HFFc6 (cell line): ENCODE measurements around the gene BRSK1. TPM values are rescaled to one million over a fixed set of nuclear protein-coding genes. Genes with fewer than 3 reads are reported as not detected.
A peak's percentile ranks its signal among the peaks of the same experiment; 100 is the strongest.

Source experiments
- DNase-seq: peaks from one replicate; pipeline ENCODE4 v3.0.0-alpha.2; 2018
- H3K27ac Mint-ChIP-seq: 2 replicates; pipeline ENCODE4 v1.8.0; 2020; ENCODE audit warnings: mild to moderate bottlenecking, mixed read lengths
- H3K27me3 Mint-ChIP-seq: 2 replicates; pipeline ENCODE4 v1.8.0; 2021; ENCODE audit warnings: mild to moderate bottlenecking, moderate library complexity, mixed read lengths; ENCODE audit not compliant: insufficient read depth
- H3K36me3 Mint-ChIP-seq: 2 replicates; pipeline ENCODE4 v1.8.0; 2021; ENCODE audit warnings: low read depth, mixed read lengths
- H3K4me1 Mint-ChIP-seq: 2 replicates; pipeline ENCODE4 v1.8.0; 2020; ENCODE audit warnings: low read depth, mixed read lengths
- H3K4me3 Mint-ChIP-seq: 2 replicates; pipeline ENCODE4 v1.8.0; 2020; ENCODE audit warnings: mild to moderate bottlenecking, moderate library complexity, mixed read lengths
- H3K9me3 Mint-ChIP-seq: 2 replicates; pipeline ENCODE4 v1.8.0; 2020; ENCODE audit warnings: mild to moderate bottlenecking, mixed read lengths
- CTCF ChIP-seq: fragments of 200-600 bp; sonication (generic); IDR thresholded peaks from 2 replicates; pipeline ENCODE4 v1.5.0; 2021; ENCODE audit warnings: antibody characterized with exemption, mild to moderate bottlenecking
- microRNA-seq: library from miRNA; unstranded; fragments of <30 nt; microRNA quantifications from one replicate; pipeline ENCODE4, GENCODE V29; 2019
- total RNA-seq, 6 experiments: library from RNA; stranded (reverse); fragmentation: NEBNext Ultra II Directional; extraction: Animal tissue kit (Norgen Biotek cat#: 25700); gene quantifications; 2 replicates in 1 of 6; 3 replicates in 5 of 6; pipeline ENCODE4 v1.2.3, GENCODE V29; 2021

Gene BRSK1
- total RNA-seq, 6 experiments from 2014 or later, result 10.9 to 12.0 (median 11.3) TPM

GRCh38 chr19:55355213-55355821 lies 71.5 kb downstream of the BRSK1 start:
- Mint-ChIP-seq H3K4me3 (no peak overlapping the region), H3K9me3 (no peaks in the 10 kb centered on the region), H3K4me1 (no peaks in the 10 kb centered on the region), H3K27me3 (peaks cover 18% of the 10 kb centered on the region), H3K27ac (no peak overlapping the region), H3K36me3 (no peaks in the 10 kb centered on the region)
- DNase-seq, result no peak
- no peak for TF ChIP-seq CTCF

- no peaks in the 10 kb centered on the region for H3K4me1 Mint-ChIP-seq
- H3K36me3 Mint-ChIP-seq, result no peaks in the 10 kb centered on the region
- H3K27me3 Mint-ChIP-seq, result peaks cover 6% of the 10 kb centered on the region
- H3K27ac Mint-ChIP-seq, result no peak overlapping the region
- DNase-seq, result no peak
- TF ChIP-seq CTCF, result no peak
- H3K9me3 Mint-ChIP-seq, result no peaks in the 10 kb centered on the region
- H3K4me3 Mint-ChIP-seq, result no peak overlapping the region
Observed at GRCh38 chr19:55358493-55358892, 74.7 kb downstream of the BRSK1 start.

- no peak for DNase-seq
- H3K4me1 Mint-ChIP-seq, result no peaks in the 10 kb centered on the region
- no peak for TF ChIP-seq CTCF
- no peaks in the 10 kb centered on the region for H3K36me3 Mint-ChIP-seq
- no peak overlapping the region for H3K27ac Mint-ChIP-seq
- no peaks in the 10 kb centered on the region for H3K9me3 Mint-ChIP-seq
- H3K27me3 Mint-ChIP-seq, result peaks cover 10% of the 10 kb centered on the region
- H3K4me3 Mint-ChIP-seq, result no peak overlapping the region
Observed at GRCh38 chr19:55358943-55359908, 75.4 kb downstream of the BRSK1 start.

GRCh38 chr19:55360902-55361301 lies 77.1 kb downstream of the BRSK1 start:
- H3K4me1 Mint-ChIP-seq, result no peaks in the 10 kb centered on the region
- H3K4me3 Mint-ChIP-seq, result no peak overlapping the region
- no peak for DNase-seq
- no peak overlapping the region for H3K27ac Mint-ChIP-seq
- H3K9me3 Mint-ChIP-seq, result no peaks in the 10 kb centered on the region
- TF ChIP-seq CTCF, result no peak
- no peaks in the 10 kb centered on the region for H3K36me3 Mint-ChIP-seq
- H3K27me3 Mint-ChIP-seq, result peaks cover 10% of the 10 kb centered on the region

Small RNA genes within 50 kb of the gene (microRNA-seq; reads per million reads assigned to microRNA genes)
- gene MIR6802, result not detected
- gene MIR6803, result 10.8 reads per million, percentile 12 among the genes with 10 or more reads in this experiment

Other genes starting within 250 kb of the BRSK1 start
- not detected for gene GP6, start 245.7 kb upstream of the BRSK1 start, total RNA-seq
- 1 to 10 TPM; 2.4 to 3.3 (median 2.8) TPM for gene RDH13, start 220.8 kb upstream of the BRSK1 start, total RNA-seq
- gene EPS8L1, start 208.1 kb upstream of the BRSK1 start, total RNA-seq, result under 1 TPM in 5 of 6 experiments, not detected in 1; 0.55 to 0.94 (median 0.64) TPM
- gene PPP1R12C, start 166.4 kb upstream of the BRSK1 start, total RNA-seq, result 10 to 100 TPM; 82.7 to 96.0 (median 91.9) TPM
- 1 to 10 TPM; 4.1 to 8.8 (median 7.3) TPM for gene TNNT1, start 134.8 kb upstream of the BRSK1 start, total RNA-seq
- not detected for gene TNNI3, start 126.3 kb upstream of the BRSK1 start, total RNA-seq
- 1 to 10 TPM in 1 of 6 experiments, under 1 TPM in 5; 0.20 to 1.1 (median 0.72) TPM for gene DNAAF3, start 117.4 kb upstream of the BRSK1 start, total RNA-seq
- 1 to 10 TPM in 1 of 6 experiments, under 1 TPM in 2, not detected in 3; 0.09 to 1.2 (median 0.38) TPM for gene SYT5, start 103.7 kb upstream of the BRSK1 start, total RNA-seq
- gene PTPRH, start 74.5 kb upstream of the BRSK1 start, total RNA-seq, result 1 to 10 TPM in 1 of 6 experiments, under 1 TPM in 5; 0.45 to 1.0 (median 0.59) TPM
- gene TMEM86B, start 55.2 kb upstream of the BRSK1 start, total RNA-seq, result 1 to 10 TPM; 1.8 to 2.7 (median 2.0) TPM
- gene PPP6R1, start 25.0 kb upstream of the BRSK1 start, total RNA-seq, result 10 to 100 TPM; 85.8 to 93.7 (median 88.9) TPM
- 10 to 100 TPM; 37.5 to 43.1 (median 42.5) TPM for gene HSPBP1, start 3.9 kb upstream of the BRSK1 start, total RNA-seq
- gene TMEM150B, start 41.3 kb downstream of the BRSK1 start, total RNA-seq, result not detected
- gene KMT5C, start 55.9 kb downstream of the BRSK1 start, total RNA-seq, result 1 to 10 TPM; 3.8 to 6.2 (median 4.4) TPM
- not detected for gene COX6B2, start 70.7 kb downstream of the BRSK1 start, total RNA-seq
- under 1 TPM in 1 of 6 experiments, not detected in 5; 0.05 TPM for gene GARIN5B, start 79.3 kb downstream of the BRSK1 start, total RNA-seq
- 10 to 100 TPM; 22.2 to 43.4 (median 36.1) TPM for gene IL11, start 86.5 kb downstream of the BRSK1 start, total RNA-seq
- gene TMEM190, start 92.8 kb downstream of the BRSK1 start, total RNA-seq, result 1 to 10 TPM in 1 of 6 experiments, under 1 TPM in 2, not detected in 3; 0.33 to 1.1 (median 0.61) TPM
- 1 to 10 TPM in 2 of 6 experiments, under 1 TPM in 4; 0.26 to 2.4 (median 0.64) TPM for gene TMEM238, start 100.3 kb downstream of the BRSK1 start, total RNA-seq
- 1,000 to 10,000 TPM; 2,082 to 2,537 (median 2,362) TPM for gene RPL28, start 101.9 kb downstream of the BRSK1 start, total RNA-seq
- gene UBE2S, start 123.8 kb downstream of the BRSK1 start, total RNA-seq, result 100 to 1,000 TPM; 181 to 356 (median 309) TPM
- not detected for gene SHISA7, start 159.3 kb downstream of the BRSK1 start, total RNA-seq
- gene ISOC2, start 177.6 kb downstream of the BRSK1 start, total RNA-seq, result 10 to 100 TPM; 60.1 to 81.4 (median 66.8) TPM
- not detected for gene C19orf85, start 180.8 kb downstream of the BRSK1 start, total RNA-seq
- 10 to 100 TPM in 2 of 6 experiments, 1 to 10 TPM in 4; 8.6 to 11.3 (median 9.5) TPM for gene ZNF628, start 192.6 kb downstream of the BRSK1 start, total RNA-seq
- gene NAT14, start 201.2 kb downstream of the BRSK1 start, total RNA-seq, result 10 to 100 TPM; 53.3 to 72.0 (median 61.3) TPM
- gene SSC5D, start 204.4 kb downstream of the BRSK1 start, total RNA-seq, result 10 to 100 TPM; 47.7 to 59.9 (median 51.9) TPM